Activated naive CD8-positive, alpha-beta T cell treated with anti-CD3 and anti-CD28 coated beads, Interleukin-2, amount 50 U/mL, for 24 hours (primary cell): ENCODE results near the gene MVK.
A peak's percentile ranks its signal among the peaks of the same experiment; 100 is the strongest.

Experiments used
- ATAC-seq: fragments of 150-1000 bp; cut with Tn5 transposase; one replicate; pipeline ENCODE4 v1.10.0; 2021
- DNase-seq: peaks from one replicate; pipeline ENCODE4 v3.0.0; 2021
- H3K27ac Mint-ChIP-seq: one replicate; pipeline ENCODE4 v1.8.0; 2021; ENCODE audit warnings: mild to moderate bottlenecking, mixed read lengths
- H3K27me3 Mint-ChIP-seq: one replicate; pipeline ENCODE4 v1.8.0; 2021; ENCODE audit warnings: mixed read lengths
- H3K36me3 Mint-ChIP-seq: one replicate; pipeline ENCODE4 v1.8.0; 2021; ENCODE audit warnings: low read depth, mixed read lengths
- H3K4me1 Mint-ChIP-seq: one replicate; pipeline ENCODE4 v1.8.0; 2021; ENCODE audit warnings: mixed read lengths
- H3K4me3 Mint-ChIP-seq: one replicate; pipeline ENCODE4 v1.8.0; 2021; ENCODE audit warnings: mild to moderate bottlenecking, moderate library complexity, mixed read lengths
- H3K9me3 Mint-ChIP-seq: one replicate; pipeline ENCODE4 v1.8.0; 2021; ENCODE audit warnings: mixed read lengths

Gene MVK

DNA sequence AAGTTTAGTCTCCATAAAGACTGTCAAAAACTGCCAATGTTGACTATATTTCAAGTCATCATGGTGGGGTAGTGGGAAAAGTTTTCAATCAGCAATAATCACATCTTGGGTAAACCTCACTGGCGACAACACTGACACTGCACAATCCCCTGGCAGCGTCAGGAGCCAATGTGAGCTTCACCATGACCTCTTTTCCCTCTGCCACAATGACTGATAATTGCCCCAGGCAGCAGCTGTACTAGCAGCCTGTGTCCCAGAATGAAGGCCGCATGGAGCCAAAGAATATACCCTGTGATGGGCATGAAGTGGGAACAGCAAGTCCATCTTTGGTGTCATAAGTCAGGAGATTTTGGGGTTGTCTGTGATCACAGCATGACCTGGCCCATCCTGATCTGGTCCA lies 5.6 kb upstream of the MVK start:
- ATAC-seq (no peak), DNase-seq (no peak)
- Mint-ChIP-seq H3K27ac (no peak overlapping the region), H3K27me3 (no peaks in the 10 kb centered on the region), H3K4me1 (peaks cover 7% of the 10 kb centered on the region), H3K4me3 (no peak overlapping the region), H3K36me3 (peaks cover 8% of the 10 kb centered on the region), H3K9me3 (no peaks in the 10 kb centered on the region)

DNA sequence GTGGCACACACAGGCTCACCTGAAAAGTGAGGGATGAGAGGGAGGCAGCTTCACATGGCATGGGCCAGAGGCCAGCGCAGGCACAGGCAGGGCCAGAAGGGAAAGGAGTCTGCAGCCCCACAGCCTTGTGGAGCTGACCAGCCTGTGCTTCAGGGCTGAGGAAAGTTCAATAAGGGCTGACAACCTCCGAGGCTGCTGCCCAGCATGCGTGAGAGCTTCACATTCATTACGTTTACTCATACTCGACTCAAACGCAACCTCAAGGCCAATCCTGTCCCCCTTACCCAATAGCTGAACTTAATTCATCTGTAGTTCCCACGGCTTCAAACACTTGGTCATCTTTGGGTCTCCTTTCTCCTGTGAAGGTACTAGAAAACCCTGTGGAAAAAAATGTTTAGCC lies 5.1 kb upstream of the MVK start:
- Mint-ChIP-seq H3K9me3 (no peaks in the 10 kb centered on the region), H3K27me3 (no peaks in the 10 kb centered on the region), H3K4me3 (no peak overlapping the region), H3K27ac (no peak overlapping the region), H3K4me1 (peaks cover 9% of the 10 kb centered on the region), H3K36me3 (peaks cover 8% of the 10 kb centered on the region)
- no peak for ATAC-seq
- no peak for DNase-seq

DNA sequence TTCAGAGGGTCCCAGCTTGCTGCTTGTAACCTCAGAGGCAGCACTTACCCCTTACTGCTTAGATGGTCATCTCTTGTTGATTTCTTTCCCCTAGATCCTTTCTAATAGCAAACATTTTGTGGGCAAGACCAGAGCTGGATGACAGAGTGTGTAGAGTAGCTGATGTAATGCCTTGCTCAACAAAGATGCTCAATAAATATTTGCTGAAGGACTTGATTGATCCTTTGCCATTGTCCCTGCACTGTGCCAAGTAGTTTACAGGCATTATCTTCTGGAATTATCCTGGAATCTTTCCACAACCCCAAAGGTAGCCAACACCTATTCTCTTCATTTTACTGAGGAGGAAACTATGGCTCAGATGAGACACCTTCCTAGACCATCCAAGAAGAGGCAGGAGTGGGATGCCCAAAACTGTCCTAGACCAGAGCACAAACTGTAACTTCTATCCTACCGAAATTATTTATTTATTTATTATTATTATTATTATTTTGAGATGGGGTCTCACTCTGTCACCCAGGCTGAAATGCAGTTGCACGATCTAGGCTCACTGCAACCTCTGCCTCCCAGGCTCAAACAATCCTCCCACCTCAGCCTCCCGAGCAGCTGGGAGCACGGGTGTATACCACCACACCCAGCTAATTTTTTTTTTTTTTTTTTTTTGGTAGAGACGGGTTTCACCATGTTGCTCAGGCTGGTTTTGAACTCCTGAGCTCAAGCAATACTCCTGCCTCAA lies 1.7 kb upstream of the MVK start:
- Mint-ChIP-seq H3K4me3 (peak overlapping the region; percentile 40), H3K36me3 (peaks cover 6% of the 10 kb centered on the region), H3K4me1 (peaks cover 19% of the 10 kb centered on the region), H3K9me3 (no peaks in the 10 kb centered on the region), H3K27ac (no peak overlapping the region), H3K27me3 (no peaks in the 10 kb centered on the region)
- no peak for DNase-seq
- no peak for ATAC-seq

DNA sequence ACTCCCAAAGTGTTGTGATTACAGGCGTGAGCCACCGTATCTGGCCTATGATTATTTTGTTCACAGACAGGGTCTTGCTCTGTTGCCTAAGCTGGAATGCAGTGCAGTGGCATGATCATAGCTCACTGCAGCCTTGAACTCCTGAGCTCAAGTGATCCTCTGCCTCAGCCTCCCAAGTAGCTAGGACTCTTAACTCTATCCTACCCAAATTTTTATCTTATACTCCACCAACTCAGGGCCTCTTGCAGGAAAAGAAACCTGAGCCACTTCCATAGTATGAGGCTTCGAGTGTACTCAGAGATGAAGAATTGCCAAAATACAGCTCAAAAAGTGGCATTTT lies 1.1 kb upstream of the MVK start:
- no peaks in the 10 kb centered on the region for H3K27me3 Mint-ChIP-seq
- H3K27ac Mint-ChIP-seq: peak overlapping the region; percentile 96
- peaks cover 19% of the 10 kb centered on the region for H3K4me1 Mint-ChIP-seq
- peaks cover 5% of the 10 kb centered on the region for H3K36me3 Mint-ChIP-seq
- no peaks in the 10 kb centered on the region for H3K9me3 Mint-ChIP-seq
- H3K4me3 Mint-ChIP-seq: peak overlapping the region; percentile 90
- DNase-seq: no peak
- no peak for ATAC-seq

DNA sequence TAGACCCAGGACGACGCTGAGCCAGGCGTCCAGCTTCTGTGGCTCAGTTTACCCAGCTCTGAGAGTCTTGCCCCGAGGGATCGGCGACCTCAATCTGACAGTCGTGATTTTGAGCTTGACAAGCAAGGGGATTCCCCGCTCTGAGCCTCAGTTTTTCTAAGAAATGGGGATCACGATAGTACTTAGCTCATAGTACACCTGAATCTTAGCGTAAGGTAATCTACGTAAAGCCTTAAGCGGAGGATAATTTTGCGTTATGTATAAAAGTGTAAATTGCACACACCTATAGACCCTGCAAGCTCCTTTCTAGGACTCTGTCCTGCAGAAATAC lies 285 bp downstream of the MVK start:
- ATAC-seq (no peak), DNase-seq (no peak)
- peaks cover 19% of the 10 kb centered on the region for H3K4me1 Mint-ChIP-seq
- H3K27ac Mint-ChIP-seq: peak overlapping the region; percentile 96
- no peaks in the 10 kb centered on the region for H3K9me3 Mint-ChIP-seq
- peak overlapping the region; percentile 90 for H3K4me3 Mint-ChIP-seq
- no peaks in the 10 kb centered on the region for H3K27me3 Mint-ChIP-seq
- H3K36me3 Mint-ChIP-seq: peaks cover 5% of the 10 kb centered on the region

DNA sequence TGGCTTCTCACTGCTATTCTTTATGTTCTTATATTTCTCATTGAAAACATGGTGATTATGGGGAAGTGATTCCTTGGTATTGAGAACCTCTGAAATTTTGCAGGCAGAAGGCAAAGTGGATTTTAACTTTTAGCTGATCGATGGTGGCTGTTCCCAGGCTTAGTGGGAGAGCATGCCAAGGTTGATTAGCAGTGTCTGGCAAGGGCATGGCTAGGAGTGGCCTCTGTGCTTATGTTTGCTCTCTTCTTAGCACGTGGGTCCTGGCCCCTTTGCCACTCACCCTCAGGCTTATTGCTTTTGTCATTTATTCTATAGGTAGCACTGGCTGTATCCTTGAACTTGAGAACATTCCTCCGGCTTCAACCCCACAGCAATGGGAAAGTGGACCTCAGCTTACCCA lies 2.1 kb downstream of the MVK start:
- Mint-ChIP-seq H3K4me3 (no peak overlapping the region), H3K9me3 (no peaks in the 10 kb centered on the region), H3K27me3 (no peaks in the 10 kb centered on the region), H3K4me1 (peaks cover 19% of the 10 kb centered on the region), H3K27ac (no peak overlapping the region), H3K36me3 (peaks cover 11% of the 10 kb centered on the region)
- ATAC-seq (no peak), DNase-seq (no peak)

DNA sequence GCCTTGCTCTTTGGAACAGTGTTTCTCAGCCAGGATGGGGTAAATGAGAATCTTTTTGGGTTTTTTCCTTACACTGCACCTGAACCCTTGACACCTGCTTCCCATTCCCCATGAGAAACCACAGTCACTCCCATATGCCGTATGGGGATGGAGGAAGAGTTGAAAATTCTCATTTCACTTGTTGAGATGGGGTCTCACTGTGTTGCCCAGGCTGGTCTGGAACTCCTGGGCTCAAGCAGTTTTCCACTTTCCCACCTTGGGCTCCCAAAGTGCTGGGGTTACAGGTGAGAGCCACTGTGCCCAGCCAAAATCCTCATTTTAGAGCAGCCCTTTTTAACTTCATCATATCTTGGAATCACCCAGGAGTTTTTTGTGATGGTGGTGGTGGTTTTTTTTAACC lies 3.7 kb downstream of the MVK start:
- Mint-ChIP-seq H3K4me3 (no peak overlapping the region), H3K27ac (no peak overlapping the region), H3K9me3 (no peaks in the 10 kb centered on the region), H3K27me3 (no peaks in the 10 kb centered on the region), H3K4me1 (peaks cover 19% of the 10 kb centered on the region), H3K36me3 (peaks cover 11% of the 10 kb centered on the region)
- DNase-seq (no peak), ATAC-seq (no peak)

DNA sequence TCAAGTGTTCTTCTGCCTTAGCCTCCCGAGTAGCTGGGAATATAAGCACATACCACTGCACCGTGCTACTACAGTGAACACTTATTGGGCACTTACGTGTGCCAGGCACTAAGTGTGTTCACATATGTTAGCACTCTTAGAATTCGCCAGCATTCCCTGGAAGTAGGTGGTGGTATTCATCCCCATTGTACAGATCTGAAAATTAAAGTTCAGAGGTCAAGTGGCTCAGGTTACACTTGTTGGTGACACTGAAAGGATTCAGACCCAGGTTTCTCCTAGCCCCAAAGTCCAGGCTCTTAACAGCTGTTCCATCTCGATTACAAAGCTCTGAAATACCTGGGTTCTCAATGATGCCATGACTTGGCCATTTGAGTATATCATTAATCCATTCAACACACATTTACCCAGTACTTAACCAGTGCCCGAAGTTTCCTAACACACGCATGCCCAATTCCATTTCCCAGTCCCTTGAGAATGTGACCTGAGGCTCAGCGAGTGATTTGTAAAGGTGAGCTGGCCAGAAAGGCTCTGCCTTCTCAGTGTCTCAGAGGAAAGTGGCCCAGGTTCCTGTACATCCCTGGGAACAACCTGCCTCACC lies 4.8 kb downstream of the MVK start:
- no peak overlapping the region for H3K4me3 Mint-ChIP-seq
- no peak for ATAC-seq
- H3K36me3 Mint-ChIP-seq: peaks cover 11% of the 10 kb centered on the region

DNA sequence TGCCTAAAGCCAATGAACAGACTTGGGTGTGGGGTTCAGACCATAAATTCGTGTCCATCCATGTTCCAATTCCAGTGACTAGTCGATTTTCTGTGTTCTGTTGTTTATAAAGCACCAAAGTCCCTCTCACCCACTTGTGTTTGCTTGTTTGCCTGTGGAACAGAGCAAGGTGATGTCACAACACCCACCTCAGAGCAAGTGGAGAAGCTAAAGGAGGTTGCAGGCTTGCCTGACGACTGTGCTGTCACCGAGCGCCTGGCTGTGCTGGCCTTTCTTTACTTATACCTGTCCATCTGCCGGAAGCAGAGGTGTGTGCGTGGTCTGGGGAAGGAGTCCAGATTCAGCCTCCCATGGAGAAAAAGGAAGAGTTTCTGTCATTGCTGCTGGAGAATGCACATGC lies 6.0 kb downstream of the MVK start:
- Mint-ChIP-seq H3K4me1 (peaks cover 3% of the 10 kb centered on the region), H3K27me3 (no peaks in the 10 kb centered on the region), H3K27ac (no peak overlapping the region), H3K9me3 (no peaks in the 10 kb centered on the region), H3K4me3 (no peak overlapping the region), H3K36me3 (peaks cover 13% of the 10 kb centered on the region)
- no peak for DNase-seq
- no peak for ATAC-seq

More for the DNA sequence above, 4.8 kb downstream of the MVK start:
- Mint-ChIP-seq H3K4me1 (peaks cover 10% of the 10 kb centered on the region), H3K9me3 (no peaks in the 10 kb centered on the region), H3K27ac (no peak overlapping the region), H3K27me3 (no peaks in the 10 kb centered on the region)
- DNase-seq: no peak

DNA sequence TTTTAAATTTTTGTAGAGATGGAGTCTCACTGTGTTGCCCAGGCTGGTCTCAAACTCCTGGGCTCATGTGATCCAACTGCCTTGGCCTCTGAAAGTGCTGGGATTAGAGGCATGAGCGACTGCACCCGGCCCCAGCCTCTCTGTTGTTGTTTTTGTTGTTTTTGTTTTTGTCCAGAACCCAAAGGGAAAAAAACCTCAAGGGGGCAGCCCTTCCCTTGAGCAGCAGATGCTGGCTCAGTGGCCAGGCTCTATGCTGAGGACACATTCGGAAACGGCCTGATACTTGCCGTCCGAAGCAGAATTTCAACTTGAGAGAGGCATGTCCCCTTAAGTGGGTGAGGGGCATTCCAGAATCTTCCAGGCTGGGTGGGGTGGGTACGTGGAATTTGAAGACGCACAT lies 6.7 kb downstream of the MVK start:
- no peaks in the 10 kb centered on the region for H3K9me3 Mint-ChIP-seq
- peaks cover 13% of the 10 kb centered on the region for H3K36me3 Mint-ChIP-seq
- no peaks in the 10 kb centered on the region for H3K27me3 Mint-ChIP-seq
- no peak overlapping the region for H3K4me3 Mint-ChIP-seq
- DNase-seq (no peak), ATAC-seq (no peak)
- no peaks in the 10 kb centered on the region for H3K4me1 Mint-ChIP-seq
- no peak overlapping the region for H3K27ac Mint-ChIP-seq

DNA sequence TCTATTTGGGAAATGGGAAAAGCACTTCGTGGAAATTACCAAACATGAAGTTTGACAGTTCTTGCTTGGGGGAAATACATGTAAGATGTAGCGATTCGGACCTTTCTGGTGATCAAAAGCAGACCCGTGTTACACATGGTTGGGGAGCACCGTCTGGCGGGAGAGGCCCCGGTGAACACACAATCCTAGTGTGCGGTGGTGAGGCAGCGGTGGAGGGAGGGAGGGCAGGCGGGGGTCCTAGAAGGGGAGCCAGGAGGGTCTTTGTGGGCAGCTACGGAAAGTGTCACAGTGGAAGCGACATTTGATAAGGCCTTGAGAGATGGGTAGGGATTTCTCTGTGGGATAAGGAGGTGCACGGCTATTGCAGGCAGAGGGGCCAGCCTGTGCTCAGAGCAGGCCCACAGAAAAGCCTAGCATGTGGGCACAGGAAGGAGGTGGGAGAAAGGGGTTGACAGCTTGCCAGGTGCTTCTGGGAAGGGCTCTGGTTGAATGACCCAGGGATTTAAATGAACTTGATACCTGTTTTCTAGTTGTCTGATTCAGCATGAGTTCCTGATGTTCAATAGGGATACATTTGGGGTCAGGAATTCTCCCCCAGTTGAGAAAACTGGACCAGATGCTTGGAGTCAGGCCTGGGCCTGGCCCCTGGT lies 7.2 kb downstream of the MVK start:
- no peak overlapping the region for H3K4me3 Mint-ChIP-seq
- H3K9me3 Mint-ChIP-seq: no peaks in the 10 kb centered on the region
- peaks cover 13% of the 10 kb centered on the region for H3K36me3 Mint-ChIP-seq
- H3K27me3 Mint-ChIP-seq: no peaks in the 10 kb centered on the region
- ATAC-seq (no peak), DNase-seq (no peak)
- no peaks in the 10 kb centered on the region for H3K4me1 Mint-ChIP-seq
- no peak overlapping the region for H3K27ac Mint-ChIP-seq

- no peak for ATAC-seq
- Mint-ChIP-seq H3K27me3 (no peaks in the 10 kb centered on the region), H3K9me3 (no peaks in the 10 kb centered on the region), H3K36me3 (peaks cover 12% of the 10 kb centered on the region), H3K27ac (no peak overlapping the region), H3K4me3 (no peak overlapping the region), H3K4me1 (no peaks in the 10 kb centered on the region)
- DNase-seq: no peak
Measured at GRCh38 chr12:109581334-109581691, 7.7 kb downstream of the MVK start.

DNA sequence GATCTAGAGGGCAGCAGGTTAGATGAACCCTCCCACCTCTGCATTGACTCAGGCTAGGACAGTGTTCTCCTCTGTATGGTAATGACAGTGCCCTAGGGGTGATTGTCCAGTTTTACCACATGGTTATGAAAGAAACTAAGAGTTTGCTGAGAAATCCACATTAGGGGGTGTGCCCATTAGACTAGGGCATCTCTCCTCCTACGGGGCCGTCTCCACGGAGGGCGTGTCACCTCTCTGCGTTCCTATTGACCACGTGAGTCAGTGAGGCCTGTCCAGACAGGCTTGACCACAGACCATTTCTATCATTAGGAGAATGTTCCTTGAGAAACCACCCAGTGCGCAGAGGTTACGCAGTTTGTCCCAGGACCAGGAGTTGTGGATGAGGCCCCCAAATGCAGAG lies 8.3 kb downstream of the MVK start:
- Mint-ChIP-seq H3K36me3 (peaks cover 10% of the 10 kb centered on the region), H3K4me3 (no peak overlapping the region), H3K4me1 (no peaks in the 10 kb centered on the region), H3K9me3 (no peaks in the 10 kb centered on the region), H3K27ac (no peak overlapping the region), H3K27me3 (no peaks in the 10 kb centered on the region)
- no peak for ATAC-seq
- DNase-seq: no peak

DNA sequence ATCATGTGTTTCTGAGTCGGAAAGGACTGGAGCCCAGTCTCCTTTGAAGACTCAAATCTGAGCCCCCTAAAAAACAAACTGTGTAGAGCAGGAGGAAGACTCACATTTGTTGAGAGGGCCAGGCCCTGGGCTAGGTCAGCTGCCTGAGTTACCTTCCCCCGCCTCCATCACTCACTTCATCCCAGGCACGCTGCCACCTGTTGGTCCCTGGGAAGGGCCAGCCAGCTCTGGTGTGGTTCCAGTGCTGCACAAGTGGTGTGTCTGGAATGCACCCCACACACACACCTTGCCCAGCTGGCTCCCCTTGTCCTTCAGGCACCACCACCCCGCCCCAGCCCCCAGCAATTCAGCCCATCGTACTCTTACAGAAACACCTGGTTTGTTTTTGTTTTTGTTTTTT lies 9.0 kb downstream of the MVK start:
- H3K4me1 Mint-ChIP-seq: no peaks in the 10 kb centered on the region
- ATAC-seq: no peak

GRCh38 chr12:109583733-109584132 lies 10.1 kb downstream of the MVK start:
- Mint-ChIP-seq H3K4me3 (no peak overlapping the region), H3K9me3 (no peaks in the 10 kb centered on the region), H3K4me1 (no peaks in the 10 kb centered on the region), H3K36me3 (peaks cover 10% of the 10 kb centered on the region), H3K27me3 (no peaks in the 10 kb centered on the region), H3K27ac (no peak overlapping the region)
- ATAC-seq: no peak
- no peak for DNase-seq

More for the DNA sequence above, 9.0 kb downstream of the MVK start:
- DNase-seq: no peak
- Mint-ChIP-seq H3K36me3 (peaks cover 8% of the 10 kb centered on the region), H3K4me3 (no peak overlapping the region), H3K27ac (no peak overlapping the region), H3K27me3 (no peaks in the 10 kb centered on the region), H3K9me3 (no peaks in the 10 kb centered on the region)
